HG02588 (cell line): ENCODE results near the gene RNU1-2.
"Not testable (repeated sequence)": the region's sequence is repeated elsewhere in the genome, so short reads cannot be mapped to it uniquely, and the experiment has no call there.

Source experiments
- ATAC-seq: cut with Tn5 transposase; IDR thresholded peaks from one replicate; pipeline ENCODE4 v1.9.1; 2021; ENCODE audit warnings: mild to moderate bottlenecking, moderate library complexity; ENCODE audit not compliant: unreplicated experiment

RNU1-2 gene

DNA sequence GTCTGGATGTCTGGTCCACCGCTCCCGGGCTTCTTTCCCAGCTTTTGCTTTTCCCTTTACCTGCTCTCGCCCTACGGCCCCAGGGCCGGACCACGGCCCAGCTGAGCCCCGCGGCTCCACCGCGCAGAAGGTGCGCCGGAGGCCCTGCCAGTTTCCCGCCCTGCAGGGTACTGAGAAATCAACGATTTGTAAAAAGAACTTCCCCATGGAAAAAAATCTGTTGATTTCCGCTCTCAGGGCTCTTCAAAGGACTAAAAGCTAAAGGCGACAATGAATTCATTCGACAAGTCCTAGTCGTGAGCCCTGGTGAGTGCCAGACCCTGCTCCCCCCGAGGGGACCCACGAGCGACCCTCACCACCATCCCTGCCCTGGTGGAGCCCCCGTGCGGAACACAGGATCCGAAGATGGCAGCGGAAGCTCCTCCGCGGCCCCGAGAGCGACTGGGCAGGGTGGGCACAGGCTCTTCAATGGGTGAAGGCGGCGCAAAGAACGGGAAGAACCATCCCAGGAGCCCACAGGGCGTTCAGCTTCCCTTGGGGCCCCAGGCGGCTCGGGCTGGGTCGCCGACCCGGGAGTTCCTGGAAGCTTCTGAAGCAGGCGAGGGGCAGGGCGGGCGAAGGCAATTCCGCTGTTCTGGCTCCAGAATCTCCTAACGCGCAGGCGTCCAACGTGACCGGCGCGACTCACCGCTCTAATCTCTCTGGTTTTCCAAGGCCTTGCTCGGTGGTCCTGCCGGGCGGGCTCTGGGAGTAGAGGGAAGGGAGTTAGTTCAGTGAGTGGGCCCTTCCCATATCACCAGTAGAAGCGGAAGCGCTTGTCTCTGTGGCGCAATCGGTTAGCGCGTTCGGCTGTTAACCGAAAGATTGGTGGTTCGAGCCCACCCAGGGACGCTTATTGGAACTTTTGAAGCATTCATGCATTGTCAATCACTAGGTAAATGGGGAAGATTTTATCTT lies 6.6 kb upstream of the RNU1-2 start:
- no peak for ATAC-seq

DNA sequence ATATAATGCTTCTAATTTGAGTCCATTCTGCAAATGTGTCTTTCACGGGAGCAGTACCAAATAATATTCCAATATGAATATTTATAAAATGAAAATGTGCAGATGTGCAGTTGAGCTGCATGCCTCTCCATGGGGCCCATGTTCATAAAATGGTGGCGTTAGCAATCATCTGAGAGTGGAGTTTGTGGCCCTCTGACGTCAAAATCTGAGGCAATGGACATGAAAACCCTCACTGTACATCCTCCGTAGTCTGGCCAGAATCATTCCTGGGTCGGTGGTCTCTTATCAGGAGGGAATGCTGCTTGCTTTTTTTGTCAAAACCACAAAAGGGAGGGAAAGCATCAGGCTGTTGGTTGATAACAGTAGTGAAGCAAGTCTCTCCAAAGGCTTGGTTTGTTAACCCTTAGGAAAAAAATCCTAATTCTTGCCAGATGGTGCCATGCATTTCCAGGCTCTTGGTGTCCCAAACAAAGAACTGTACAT lies 5.2 kb upstream of the RNU1-2 start:
- ATAC-seq = not testable (repeated sequence)

DNA sequence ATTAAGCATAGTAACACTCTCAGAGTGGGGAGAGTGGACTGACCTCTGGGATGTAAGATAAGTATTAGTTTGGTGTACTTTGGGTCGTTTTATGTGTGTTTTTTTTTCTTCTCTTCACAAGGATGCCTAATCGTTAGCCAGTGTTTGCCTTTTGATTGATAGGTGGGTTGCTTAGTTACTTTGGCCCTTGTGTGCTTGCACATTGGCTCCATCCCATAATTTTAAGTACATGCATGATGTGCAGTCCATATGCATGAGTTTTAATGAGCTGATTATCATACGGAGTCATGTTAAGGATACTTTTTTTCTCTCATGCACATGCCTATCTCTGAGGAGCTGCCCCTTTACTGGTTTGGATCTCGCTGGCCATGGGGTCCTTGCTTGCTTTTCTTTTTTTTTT lies 4.7 kb upstream of the RNU1-2 start:
- ATAC-seq = not testable (repeated sequence)

DNA sequence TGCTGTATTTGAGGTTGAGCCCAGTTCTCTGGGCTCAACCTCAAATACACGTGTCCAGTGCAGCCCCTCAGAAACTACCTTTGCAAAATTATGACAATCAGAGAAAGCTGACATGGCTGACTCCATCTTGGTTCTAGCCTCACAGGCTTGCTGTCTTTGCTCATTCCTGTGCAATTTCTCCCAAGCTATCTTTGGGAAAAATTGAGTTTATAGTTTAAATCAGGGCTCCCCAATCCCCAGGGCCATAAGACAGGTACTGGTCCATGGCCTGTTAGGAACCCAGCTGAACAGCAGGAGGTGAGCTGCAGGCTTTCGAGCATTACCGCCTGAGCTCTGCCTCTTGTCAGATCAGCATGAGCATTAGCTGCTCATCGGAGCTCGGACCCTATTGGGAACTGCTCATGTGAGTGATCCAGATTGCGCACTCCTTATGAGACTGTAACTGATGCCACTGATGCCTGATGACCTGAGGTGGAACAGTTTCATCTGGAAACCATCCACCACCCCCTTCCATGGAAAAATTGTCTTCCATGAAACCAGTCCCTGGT lies 2.7 kb upstream of the RNU1-2 start:
- not testable (repeated sequence) for ATAC-seq

DNA sequence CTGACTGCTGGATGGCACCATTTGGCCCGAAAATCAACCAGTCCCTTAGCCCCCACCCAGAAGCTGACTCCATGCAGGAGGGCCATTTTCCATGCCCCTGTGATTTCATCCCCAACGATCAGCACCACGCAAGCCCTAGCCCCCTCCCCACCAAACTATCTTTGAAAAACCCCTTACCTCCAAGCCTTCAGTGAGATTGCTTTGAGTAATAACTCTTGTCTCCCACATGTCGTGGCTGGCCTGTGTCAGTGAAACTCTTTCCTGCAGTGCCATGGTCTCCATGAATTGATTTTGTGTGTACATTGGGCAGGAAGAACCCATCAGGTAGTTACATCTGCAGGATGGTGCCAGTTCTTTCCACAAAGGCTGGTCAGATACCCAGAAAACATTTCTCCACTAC lies 2.0 kb upstream of the RNU1-2 start:
- ATAC-seq = not testable (repeated sequence)

DNA sequence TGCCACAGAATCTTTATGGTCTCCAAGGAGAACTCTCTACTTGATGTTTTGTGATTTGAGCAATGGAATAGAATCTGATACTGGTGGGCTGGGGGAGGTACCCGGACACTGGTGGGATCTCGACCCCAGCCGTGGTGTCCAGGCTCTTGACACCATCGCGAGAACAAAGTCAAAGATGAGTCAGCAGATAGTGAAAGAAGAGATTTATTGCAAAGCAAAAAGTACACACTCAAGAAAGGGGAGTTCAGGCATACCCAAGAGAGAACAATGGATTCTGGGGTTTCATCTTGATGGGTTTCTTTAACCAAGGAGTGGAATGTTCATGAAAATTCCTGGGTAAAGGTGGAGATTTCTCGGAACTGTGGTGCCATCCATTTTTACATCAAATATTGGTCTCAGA lies 1.4 kb upstream of the RNU1-2 start:
- ATAC-seq = not testable (repeated sequence)

DNA sequence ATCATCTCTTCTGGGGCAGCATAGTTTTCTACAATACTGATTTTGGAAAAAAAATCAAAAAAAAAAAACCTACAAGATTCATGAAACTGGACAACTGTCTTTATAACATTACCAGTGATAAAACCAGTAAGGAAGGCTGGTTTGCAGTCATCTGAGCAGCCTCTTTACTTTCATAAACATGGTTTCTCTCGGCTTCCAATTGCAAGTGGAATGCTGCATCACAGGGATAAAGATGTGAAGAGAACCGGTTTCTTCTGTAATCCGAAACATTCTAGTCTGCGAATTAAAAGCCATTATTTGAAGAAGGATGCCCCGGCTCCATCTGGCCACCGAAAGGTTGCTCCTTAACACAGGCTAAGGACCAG lies 565 bp upstream of the RNU1-2 start:
- ATAC-seq = not testable (repeated sequence)

DNA sequence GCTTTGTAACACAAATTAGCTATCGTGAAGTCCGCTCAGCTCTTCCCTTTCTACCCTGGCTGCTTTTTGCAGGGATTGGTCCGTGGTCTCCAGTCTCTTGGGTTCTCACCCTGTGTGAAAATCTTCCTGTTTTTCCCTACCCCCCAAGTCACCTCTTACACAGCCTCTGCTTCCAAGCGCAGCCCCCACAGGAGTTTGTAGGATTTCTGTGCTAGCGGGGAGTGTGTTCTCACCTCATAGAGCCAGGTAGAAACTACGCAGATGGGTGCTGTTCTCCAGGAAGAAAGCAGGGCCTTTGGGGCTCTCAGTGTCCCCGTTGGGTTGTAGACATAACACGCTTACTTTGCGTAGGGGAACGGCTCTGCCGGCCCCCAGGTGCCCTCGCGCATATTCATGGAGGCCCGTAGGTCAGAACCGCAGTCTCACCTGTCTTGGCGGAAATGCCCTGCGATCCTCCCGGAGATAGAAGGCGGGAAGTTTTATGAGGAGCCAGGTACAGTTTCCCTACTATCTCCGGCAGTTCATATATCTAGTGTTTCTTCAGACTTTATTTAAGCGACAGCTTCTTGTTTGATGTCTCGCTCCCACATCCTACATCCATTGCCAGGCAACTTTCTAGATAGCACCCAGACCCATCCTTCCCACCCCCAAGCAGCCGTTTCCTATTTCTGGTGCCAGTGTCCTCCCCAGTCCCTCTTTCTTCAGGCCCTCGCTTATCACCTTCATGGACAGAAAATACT lies 706 bp downstream of the RNU1-2 start:
- ATAC-seq = peak; percentile 17

DNA sequence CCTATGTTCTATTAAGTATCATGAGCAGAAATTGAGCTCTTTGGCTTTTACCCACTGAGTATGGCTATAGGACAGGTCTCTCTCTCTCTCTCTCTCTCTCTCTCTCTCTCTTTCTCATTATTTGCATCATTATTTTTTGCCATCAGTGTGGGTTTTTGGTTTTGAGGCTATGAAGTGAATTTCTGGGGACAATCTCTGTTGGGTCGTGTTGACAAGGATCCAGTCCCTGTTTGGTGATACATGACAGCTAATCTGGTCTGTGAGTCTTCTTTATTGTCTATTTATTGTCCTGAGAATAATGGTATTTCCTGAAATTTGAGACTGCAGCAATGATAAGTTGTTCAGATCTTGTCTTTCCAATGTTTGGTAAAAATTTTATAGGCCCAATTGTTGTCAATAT lies 1.9 kb downstream of the RNU1-2 start:
- ATAC-seq = not testable (repeated sequence)

DNA sequence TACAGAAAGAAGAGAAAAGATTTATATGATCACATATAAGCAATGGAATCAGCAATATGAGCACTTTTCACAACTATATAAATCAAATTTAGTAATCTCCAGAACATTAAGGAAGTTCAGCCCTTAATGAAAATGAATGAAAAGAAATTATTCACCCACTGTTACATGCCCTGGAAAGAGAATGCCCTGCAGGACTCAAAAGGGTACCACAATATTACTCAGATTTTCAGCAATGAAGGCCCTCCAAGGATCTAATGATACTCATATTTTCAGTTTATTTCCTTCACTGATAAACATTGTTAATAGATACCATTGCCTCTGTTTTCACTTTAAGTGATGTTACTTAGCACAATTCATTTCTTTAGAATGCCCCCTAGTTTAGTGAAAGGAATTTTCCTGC lies 2.5 kb downstream of the RNU1-2 start:
- not testable (repeated sequence) for ATAC-seq

DNA sequence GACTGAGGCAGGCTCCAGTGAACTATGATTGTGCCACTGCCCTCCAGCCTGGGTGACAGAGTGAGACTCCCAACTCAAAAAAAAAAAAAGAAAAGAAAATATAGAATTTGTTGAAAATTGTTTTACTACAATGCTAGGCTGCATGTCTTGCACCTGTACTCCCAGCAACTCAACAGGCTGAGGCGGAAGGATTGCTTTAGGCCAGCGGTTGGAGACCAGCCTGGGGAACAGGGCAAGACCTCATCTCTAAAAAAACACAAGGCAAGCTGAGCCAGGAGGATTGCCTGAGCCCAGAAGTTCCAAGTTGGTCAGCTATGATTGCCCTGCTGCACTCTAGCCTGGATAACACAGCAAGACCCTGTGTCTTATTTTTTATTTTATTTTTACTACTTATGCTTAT lies 3.2 kb downstream of the RNU1-2 start:
- ATAC-seq = not testable (repeated sequence)

DNA sequence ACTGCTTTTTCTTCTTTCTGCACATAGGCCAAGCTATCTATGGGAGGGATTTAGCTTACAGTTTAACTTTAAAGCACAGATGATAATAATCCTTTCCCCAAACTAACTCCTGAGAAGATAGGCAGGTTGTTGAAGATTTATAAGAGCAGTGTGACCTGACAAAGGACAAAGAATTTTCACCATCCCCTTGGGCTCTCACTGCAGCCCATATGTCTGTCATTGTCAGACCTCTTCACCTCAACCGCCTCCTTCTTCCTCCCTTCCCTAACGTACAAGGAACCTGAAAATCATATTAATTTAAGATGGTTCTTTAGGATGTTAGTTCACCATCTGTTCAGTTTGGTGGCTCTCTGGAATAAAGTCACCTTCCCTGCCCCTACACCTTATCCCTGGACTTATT lies 5.0 kb downstream of the RNU1-2 start:
- no peak for ATAC-seq

DNA sequence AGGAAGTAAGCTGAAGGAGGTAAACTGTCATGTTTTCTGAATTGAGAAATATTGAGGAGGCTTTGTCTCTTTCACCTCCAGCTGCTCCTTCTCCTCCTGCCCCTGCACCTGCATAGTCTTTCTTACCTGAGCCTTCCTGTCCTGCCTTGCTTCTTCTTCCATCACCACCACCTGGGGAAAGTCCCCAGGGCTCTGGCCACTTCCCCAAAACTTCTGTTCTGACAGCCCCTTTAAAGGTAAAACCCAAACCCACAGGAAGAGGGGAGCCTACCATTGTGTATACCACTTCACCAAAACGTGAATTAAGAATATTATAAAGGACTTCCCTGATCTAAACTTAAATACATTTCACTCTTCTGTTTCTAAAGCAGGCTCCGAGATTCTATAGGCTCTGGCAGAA lies 5.6 kb downstream of the RNU1-2 start:
- ATAC-seq = not testable (repeated sequence)

DNA sequence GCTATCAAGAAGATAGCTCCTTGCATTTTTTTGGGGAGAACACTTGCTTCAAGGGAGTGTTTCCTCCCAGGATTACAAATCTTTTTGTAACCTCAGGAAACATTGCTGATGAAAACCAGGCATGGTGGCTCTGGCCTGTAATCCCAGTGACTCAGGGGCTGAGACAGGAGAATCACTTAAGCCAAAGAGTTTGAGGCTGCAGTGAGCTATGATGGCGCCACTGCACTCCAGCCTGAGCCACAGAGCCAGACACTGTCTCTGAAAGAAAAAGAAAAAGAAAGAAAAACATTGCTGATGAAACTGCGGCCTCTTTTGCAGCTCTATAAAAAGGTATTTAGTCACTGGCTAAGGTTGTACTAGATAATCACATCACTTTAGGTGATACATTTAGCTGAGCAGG lies 7.3 kb downstream of the RNU1-2 start:
- no peak for ATAC-seq

DNA sequence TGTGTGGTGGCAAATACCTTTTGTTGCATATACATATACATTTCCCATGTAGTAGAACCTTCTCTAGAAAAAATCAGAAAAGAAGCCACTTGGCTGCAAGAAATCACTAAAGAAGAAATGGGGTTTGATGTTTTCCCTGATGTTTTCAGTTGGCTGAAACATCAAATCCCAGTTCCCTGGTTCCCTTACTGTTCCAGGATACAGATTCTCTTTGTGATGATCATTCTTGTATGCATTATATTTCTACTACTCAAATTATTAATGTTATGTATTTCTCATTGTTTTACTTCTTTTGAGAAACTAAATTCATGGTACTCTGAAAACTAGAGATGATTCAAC lies 7.6 kb downstream of the RNU1-2 start:
- no peak for ATAC-seq

DNA sequence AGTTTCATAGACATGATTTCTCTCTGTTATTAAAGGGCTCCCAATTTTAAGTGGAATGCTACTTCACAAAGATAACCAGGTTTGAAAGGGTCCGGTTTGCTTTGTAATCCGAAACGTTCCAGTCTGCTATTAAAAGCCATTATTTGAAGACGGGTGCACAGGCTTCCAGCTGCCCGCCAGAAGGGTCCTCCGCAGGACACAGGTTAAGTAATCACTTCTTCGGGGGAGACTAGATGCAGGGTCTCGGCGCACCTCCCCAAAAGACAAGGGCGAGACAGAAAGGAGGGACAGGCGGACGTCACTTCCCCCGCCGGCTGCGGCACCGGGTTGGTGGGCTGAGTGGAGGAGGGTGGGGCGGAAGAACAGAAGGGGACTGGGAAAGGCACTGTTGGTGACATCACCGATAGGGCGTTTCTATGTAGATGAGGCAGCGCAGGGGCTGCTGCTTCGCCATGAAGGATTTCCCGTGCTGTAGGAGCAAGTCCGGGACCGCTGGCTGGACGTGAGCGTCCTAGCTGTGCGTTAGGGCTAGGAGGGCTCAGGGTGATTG lies 8.9 kb downstream of the RNU1-2 start:
- ATAC-seq = peak; percentile 88

DNA sequence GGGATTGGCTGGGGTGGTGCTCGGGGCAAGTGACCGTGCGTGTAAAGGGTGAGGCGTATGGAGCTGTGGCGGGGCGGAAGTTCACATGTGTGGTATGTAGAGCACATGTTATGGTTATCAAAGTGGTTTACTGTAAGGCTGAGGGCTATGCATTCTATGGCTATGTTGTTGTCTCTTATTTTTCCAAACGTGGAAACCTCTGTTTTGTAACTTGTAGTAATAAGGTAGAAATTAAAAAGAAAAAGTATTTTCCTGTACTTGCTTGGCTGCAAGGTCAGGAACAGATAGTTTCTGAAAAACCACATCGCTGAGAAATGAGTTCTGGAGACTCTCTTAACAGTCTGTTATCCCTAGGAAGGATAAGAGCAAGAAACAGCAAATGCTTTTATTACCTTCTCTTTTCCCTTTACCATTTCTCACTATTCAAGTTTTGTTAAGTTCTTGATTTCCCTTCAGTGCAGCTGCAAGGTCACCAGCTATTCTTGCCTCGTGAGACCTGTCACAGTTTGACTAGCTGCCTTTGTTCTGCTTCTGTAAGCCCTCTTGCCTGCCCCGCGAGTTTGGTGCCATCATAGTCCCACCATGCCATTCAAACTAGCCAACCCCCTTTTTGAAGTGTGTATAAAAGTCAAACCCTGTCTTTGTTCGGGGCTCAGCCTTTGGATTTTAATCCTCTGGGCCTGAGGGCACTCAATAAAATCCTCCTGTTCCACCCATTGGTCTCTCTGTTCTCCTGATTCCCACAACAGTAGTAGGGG lies 9.5 kb downstream of the RNU1-2 start:
- peak; percentile 81 for ATAC-seq

DNA sequence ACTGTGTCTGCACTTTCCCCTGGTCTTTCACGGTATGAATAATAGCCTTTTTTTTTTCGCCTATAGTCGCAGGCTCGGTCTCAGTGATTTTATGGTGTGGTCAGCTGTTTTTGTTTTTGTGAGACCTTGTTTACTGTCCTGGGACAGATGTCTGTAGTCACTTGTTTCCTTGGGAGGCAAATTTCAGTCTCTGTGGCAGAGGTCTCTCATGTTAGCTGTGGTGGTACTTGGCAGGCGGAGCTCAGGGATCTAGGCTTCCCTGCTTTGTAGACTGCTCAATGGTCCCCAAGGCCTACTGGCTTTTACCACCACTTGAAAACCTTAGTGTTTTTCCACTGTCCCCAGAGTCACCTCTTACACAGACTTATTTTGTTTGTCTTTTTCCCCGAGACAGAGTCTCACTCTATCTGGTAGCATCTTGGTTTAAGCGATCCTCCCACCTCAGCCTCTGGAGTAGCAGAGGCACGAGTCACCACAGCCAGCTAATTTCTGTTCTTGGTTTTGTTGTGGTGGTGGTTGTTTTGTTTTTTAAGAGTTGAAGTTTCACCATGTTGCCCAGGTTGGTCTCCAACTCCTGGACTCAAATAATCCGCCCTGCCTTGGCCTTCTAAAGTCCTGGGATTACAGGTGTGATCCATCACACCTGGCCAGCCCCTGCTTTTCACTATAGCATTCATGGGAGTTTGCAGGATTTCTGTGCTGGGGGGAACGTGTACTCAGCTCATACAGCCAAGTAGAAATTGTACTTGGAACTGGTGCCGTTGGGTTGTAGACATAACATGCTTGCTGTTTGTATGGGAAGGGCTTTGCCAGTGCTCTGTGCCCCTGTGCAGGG lies 10.3 kb downstream of the RNU1-2 start:
- ATAC-seq = no peak

DNA sequence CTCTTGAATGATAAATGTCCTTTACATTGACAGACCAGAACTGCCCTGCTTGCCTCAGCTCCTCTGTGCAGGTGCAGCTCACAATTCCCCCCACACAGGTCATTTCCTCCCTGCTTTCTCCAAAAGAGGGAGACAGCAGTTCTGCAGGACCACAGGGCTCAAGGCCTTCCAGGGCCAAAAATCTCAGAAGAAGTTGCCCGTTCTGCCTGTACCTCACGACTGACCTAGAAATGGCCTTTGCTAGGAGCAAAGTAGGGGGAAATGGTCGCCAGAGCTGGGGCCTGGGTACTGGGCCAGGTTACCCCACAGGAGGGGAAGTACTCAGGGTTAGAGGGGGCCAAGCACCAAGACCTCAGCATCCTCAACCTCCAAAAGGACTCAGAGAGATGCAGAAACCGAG lies 11.1 kb downstream of the RNU1-2 start:
- ATAC-seq = no peak
